Activated CD4-positive, alpha-beta T cell treated with anti-CD3 and anti-CD28 coated beads for 48 hours (primary cell): ENCODE measurements around the gene RPGRIP1L.

Source experiments
- DNase-seq: peaks from one replicate; pipeline ENCODE4 v3.0.0-alpha.2; 2020

RPGRIP1L gene

GRCh38 chr16:53598511-53599275, 105.0 kb downstream of the RPGRIP1L start:
- DNase-seq: no peak

GRCh38 chr16:53597776-53598175, 105.9 kb downstream of the RPGRIP1L start:
- no peak for DNase-seq

GRCh38 chr16:53588081-53588648, 115.5 kb downstream of the RPGRIP1L start:
- no peak for DNase-seq

GRCh38 chr16:53583401-53583800, 120.3 kb downstream of the RPGRIP1L start:
- DNase-seq: no peak

GRCh38 chr16:53581784-53582183, 121.9 kb downstream of the RPGRIP1L start:
- DNase-seq: no peak

GRCh38 chr16:53580038-53580802, 123.4 kb downstream of the RPGRIP1L start:
- DNase-seq: no peak

GRCh38 chr16:53576904-53577303, 126.8 kb downstream of the RPGRIP1L start:
- DNase-seq: no peak

GRCh38 chr16:53576210-53576609, 127.4 kb downstream of the RPGRIP1L start:
- DNase-seq: no peak

GRCh38 chr16:53571763-53572162, 131.9 kb downstream of the RPGRIP1L start:
- no peak for DNase-seq

GRCh38 chr16:53566552-53567245, 137.0 kb downstream of the RPGRIP1L start:
- no peak for DNase-seq

GRCh38 chr16:53565296-53565863, 138.3 kb downstream of the RPGRIP1L start:
- DNase-seq: no peak

GRCh38 chr16:53563426-53563825, 140.2 kb downstream of the RPGRIP1L start:
- no peak for DNase-seq

- no peak for DNase-seq
Measured at GRCh38 chr16:53561101-53561888, 142.4 kb downstream of the RPGRIP1L start.

GRCh38 chr16:53559270-53559951, 144.2 kb downstream of the RPGRIP1L start:
- DNase-seq: no peak

- DNase-seq: no peak
Measured at GRCh38 chr16:53558710-53559109, 144.9 kb downstream of the RPGRIP1L start.

GRCh38 chr16:53556521-53556920, 147.1 kb downstream of the RPGRIP1L start:
- DNase-seq: no peak

- peak; percentile 65 for DNase-seq
Measured at GRCh38 chr16:53549970-53550690, 153.5 kb downstream of the RPGRIP1L start.
